GM21447 (cell line): ENCODE data around the gene CCR7.

Experiments
- ATAC-seq: cut with Tn5 transposase; IDR thresholded peaks from one replicate; pipeline ENCODE4 v1.9.1; 2021; ENCODE audit not compliant: unreplicated experiment

CCR7 gene

GRCh38 chr17:40538019-40538935, 27.0 kb downstream of the CCR7 start:
- no peak for ATAC-seq

- ATAC-seq: no peak
These were observed 28.7 kb downstream of the CCR7 start for GRCh38 chr17:40536295-40537171.

GRCh38 chr17:40535924-40536294, 29.4 kb downstream of the CCR7 start:
- ATAC-seq: no peak

- no peak for ATAC-seq
These were observed 29.8 kb downstream of the CCR7 start for GRCh38 chr17:40535438-40535837.

GRCh38 chr17:40534371-40535189, 30.7 kb downstream of the CCR7 start:
- no peak for ATAC-seq

GRCh38 chr17:40533896-40534295, 31.4 kb downstream of the CCR7 start:
- ATAC-seq: no peak

GRCh38 chr17:40532520-40533253, 32.6 kb downstream of the CCR7 start:
- ATAC-seq: no peak

GRCh38 chr17:40531051-40531991, 34.0 kb downstream of the CCR7 start:
- no peak for ATAC-seq

- ATAC-seq: no peak
These were observed 34.7 kb downstream of the CCR7 start for GRCh38 chr17:40530531-40530994.

GRCh38 chr17:40529991-40530390, 35.3 kb downstream of the CCR7 start:
- ATAC-seq: no peak

- no peak for ATAC-seq
These were observed 36.4 kb downstream of the CCR7 start for GRCh38 chr17:40528692-40529417.

GRCh38 chr17:40526668-40527067, 38.6 kb downstream of the CCR7 start:
- ATAC-seq: no peak

GRCh38 chr17:40525294-40525693, 40.0 kb downstream of the CCR7 start:
- no peak for ATAC-seq

- no peak for ATAC-seq
These were observed 40.9 kb downstream of the CCR7 start for GRCh38 chr17:40524243-40524965.

- no peak for ATAC-seq
These were observed 42.3 kb downstream of the CCR7 start for GRCh38 chr17:40522961-40523310.

GRCh38 chr17:40522250-40522960, 42.9 kb downstream of the CCR7 start:
- no peak for ATAC-seq

GRCh38 chr17:40520991-40521453, 44.2 kb downstream of the CCR7 start:
- no peak for ATAC-seq
